Kidney capillary endothelial cell (primary cell): ENCODE measurements around the gene NEK10.
"Not testable (repeated sequence)": the region's sequence is repeated elsewhere in the genome, so short reads cannot be mapped to it uniquely, and the experiment has no call there.

Experiments
- DNase-seq: peaks from one replicate; pipeline ENCODE4 v3.0.0-alpha.2; 2018; ENCODE audit warnings: low spot score

The NEK10 gene

GRCh38 chr3:27354161-27354560, 15.0 kb downstream of the NEK10 start:
- no peak for DNase-seq

DNA sequence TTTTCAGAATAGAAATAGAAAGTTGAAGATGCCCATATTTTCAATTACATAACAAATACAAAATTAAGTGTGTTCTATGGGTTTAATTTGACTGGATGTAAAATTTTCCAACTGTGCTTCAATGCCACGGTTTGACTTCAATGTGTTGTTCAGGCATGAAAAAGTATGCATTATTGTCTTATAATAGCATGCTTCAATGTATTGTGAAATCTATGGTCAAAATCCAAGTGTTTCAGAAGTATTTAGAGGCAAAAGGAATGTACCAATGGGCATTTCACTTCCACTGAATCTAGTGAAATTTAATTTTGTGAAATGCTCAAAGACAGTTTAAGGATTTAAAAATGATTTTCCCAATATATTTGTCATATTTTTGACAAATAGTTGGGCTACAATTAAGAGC, 16.0 kb downstream of the NEK10 start:
- no peak for DNase-seq

DNA sequence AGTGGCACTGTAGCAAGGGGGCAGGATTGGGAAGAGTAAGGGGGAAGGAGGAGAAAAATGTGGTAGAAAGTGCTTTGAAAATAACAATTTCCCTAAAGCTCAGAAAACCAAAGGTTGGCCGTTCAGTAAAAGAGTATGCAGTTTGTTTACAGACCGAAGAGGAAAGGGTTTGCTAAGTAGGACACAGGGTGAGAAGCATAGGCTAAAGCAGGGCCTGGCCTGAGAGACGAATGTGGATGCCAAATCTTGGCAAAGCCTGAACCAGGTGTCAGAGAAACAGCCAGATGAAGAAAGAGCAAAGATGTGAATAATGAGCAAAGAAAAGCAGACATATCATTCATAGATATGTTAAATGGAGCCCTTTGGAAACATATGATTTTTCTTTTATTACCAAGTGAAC, 17.1 kb downstream of the NEK10 start:
- DNase-seq, result no peak

DNA sequence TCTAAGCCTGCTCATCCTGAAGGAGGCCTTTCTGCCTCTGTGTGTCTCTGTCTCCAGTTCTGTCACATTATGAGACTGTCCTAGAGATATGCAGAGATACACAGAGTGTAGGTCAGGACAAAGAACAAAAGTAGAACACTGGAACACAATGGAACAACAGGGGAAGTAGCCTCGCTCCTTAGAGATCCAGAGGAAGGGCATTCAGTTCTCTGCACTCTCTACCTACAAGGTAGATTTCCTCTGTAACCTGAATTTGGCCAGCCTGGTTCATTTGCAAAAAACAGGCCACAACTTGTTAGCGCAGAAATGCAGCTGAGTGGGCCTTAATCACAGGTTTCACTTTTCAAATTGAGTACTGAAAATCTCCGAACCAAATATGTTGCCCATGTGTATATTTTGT, 19.4 kb downstream of the NEK10 start:
- DNase-seq, result no peak

DNA sequence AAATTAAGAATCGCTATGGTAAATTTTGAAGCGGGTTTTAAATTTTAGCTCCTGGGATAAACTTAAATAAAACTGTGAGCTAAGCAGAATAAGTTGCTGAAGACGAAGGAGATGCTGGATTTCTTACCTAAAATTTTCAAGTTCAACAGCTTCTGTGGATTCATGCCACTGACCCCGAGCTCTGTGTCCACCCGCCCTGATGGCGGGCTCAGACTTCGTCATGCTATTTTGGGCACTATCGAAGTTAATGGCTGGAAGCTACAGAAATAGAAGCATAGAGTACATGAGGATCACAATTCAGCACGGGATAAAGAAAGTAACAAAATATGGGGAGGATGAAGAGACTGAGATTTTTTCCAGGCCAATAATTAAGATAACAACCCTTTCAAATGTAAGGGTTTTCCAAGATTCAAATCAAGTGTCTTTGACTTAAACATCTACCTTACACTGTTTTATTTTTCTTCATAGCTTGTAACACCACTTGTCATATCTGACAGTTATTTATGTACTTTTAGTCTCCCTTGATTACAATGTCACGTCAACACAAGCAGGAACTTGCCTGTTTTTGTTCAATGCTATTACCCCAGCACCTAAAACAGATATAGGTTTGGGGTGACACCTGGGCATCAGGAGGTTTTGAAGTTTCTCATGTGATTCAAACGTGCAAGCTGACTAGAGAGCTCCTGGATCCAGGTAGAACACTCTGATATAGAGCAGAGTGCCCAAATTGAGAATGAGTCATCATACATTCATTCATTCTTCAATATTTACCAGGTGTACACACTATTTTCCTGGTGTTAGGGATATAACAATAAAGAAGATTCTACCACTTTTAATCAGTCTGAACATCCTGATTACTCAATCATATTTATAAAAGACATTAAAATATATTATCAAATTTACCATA, 23.0 kb downstream of the NEK10 start:
- no peak for DNase-seq

DNA sequence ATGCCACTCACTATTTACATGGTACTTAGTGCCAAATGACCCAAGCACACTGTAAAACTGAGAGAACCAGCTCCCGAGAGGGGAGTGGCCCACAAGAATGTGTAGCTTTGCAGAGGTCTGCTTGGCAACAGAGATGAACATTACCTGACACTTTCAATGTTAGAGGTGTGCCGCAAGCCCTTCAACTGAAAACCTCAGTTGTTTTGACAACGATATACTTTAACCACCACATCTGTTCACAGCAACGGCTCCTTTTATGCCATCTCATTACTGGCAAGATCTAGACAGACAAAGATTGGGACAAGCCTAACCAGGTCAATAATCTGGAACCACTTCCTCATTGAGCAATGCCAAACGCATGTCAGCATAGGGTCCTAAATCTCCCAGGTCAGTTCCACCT, 23.7 kb downstream of the NEK10 start:
- DNase-seq, result no peak

GRCh38 chr3:27345045-27345444, 24.1 kb downstream of the NEK10 start:
- no peak for DNase-seq

GRCh38 chr3:27344192-27344591, 25.0 kb downstream of the NEK10 start:
- no peak for DNase-seq

DNA sequence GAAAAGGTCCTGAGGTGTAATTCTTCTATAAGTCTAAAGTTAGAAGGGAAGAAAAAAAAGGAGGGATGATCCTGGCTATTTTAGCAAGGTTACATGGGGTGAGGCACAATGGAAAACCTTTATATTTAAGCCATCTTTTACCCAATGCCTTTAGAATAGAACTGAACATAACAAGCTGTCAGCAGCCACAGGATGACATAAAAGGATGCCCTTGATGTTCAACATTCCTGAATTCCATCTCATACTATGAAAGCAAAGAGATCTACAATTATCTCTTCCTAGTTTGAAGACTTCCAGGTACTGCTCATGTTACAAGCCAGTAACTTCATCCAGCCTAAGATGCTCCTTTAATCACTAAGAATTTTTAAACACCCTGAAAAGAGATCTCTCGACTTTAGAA, 26.9 kb downstream of the NEK10 start:
- DNase-seq, result no peak

DNA sequence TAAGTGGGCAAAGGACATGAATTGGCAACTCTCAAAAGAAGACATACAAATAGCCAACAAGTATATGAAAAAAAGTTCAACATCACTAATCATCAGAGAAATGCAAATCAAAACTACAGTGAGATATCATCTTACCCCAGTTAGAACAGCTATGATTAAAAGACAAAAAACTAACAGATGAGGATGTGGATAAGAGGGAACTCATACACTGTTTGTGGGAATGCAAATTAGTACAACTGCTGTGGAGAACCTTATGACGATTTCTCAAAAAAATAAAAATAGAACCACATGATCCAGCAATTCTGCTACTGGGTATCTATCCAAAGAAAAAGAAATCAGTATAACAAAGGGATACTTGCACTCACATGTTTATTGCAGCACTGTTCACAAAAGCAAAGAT, 28.6 kb downstream of the NEK10 start:
- DNase-seq, result no peak

DNA sequence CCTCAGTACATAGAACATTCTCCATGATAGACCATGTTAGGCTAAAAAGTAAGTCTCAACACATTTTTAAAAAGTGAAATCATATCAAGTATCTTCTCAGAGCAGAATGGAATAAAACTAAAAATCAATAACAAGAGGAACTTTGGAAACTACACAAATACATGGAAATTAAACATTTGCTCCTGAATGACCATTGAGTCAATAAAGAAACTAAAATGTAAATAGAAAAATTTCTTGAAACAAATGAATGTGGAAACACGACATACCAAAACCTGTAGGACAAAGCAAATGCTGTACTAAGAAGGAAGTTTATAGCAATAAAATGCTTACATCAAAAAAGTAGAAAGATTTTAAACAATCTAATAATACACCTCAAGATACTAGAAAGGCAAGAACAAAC, 33.6 kb downstream of the NEK10 start:
- no peak for DNase-seq

- no peak for DNase-seq
These were observed 35.3 kb downstream of the NEK10 start for GRCh38 chr3:27333843-27334242.

- not testable (repeated sequence) for DNase-seq
These were observed 40.0 kb downstream of the NEK10 start for GRCh38 chr3:27328982-27329762.

DNA sequence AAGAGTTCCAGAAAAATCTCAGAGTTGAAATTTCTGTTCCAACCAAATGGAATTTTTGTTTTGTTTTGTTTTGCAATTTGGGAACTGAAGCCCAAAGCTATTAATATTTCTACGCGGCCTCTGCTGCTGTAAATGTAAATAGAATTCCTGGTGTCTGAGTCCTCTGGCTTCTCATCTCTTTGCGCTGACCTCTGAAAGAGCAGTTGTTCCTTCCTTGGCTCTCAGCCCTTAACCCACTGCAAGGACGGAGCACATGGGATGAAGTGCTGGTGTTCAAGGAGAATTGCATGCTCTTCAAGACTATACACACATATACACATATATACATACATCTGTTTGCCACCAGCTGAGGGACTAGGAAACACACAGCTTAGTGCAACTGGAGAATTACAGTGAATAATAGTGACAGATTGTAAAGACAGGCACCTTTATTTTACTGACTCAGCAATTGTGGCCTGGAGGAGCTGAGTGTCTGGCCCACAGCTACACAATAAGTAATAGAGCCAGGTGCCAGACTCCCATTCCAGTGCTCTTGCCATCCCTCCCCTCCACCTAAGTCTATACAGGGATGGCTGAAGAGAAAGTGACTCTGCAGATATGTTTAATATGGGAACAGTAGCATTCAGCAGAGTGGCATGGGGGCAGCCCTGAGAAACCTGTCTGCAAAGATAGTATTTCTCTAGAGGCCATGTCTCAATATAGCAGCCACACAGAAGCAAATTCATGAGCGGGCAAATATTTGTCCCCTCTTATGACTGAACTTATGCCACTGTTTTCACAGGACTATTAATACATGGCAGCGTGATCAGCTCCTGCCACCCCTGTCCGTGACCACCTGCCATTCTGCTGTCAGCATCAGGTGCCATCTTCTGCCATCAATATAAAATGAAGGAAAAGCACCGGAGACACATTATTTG, 42.3 kb downstream of the NEK10 start:
- no peak for DNase-seq

GRCh38 chr3:27326202-27326601, 43.0 kb downstream of the NEK10 start:
- no peak for DNase-seq

DNA sequence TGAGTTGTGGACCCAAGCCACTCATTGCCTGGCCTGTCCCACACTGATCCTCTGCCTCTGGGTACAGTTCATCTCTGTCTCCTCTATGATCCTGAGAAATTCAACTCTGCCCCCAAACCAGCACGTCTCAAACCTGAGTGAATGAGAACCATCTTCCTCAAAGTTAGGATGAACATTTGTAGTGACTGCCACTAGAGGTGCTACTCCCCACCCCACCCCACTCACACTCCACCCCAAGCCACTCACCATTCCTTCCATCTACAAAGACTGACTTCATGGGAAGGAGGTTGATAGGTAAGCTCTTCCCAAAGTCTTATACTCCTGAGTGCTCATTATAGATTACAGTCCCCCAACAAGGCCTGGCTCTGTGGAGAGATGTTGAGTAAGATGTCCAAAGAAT, 43.8 kb downstream of the NEK10 start:
- no peak for DNase-seq

DNA sequence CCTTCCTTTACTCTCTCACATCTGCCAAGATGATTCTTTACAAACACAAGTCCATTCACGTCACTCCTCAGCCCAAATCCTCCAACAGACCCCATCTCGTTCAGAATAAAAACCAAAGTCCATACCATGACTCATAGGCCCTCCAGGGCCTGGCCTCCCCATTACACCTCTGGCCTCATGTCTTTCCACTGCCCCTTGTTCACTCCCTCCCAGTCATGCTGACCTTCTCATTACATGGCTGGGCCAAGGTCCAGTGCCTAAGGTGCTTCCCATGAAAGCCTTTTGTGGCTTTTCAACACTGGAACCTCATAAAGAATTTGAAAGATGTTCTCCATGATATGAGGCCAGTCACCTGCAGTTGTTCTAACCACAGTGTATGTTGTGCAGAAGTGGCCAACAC, 44.5 kb downstream of the NEK10 start:
- DNase-seq, result no peak

GRCh38 chr3:27323087-27323570, 46.1 kb downstream of the NEK10 start:
- DNase-seq, result no peak

- DNase-seq, result no peak
These were observed 46.5 kb downstream of the NEK10 start for GRCh38 chr3:27322634-27323033.

DNA sequence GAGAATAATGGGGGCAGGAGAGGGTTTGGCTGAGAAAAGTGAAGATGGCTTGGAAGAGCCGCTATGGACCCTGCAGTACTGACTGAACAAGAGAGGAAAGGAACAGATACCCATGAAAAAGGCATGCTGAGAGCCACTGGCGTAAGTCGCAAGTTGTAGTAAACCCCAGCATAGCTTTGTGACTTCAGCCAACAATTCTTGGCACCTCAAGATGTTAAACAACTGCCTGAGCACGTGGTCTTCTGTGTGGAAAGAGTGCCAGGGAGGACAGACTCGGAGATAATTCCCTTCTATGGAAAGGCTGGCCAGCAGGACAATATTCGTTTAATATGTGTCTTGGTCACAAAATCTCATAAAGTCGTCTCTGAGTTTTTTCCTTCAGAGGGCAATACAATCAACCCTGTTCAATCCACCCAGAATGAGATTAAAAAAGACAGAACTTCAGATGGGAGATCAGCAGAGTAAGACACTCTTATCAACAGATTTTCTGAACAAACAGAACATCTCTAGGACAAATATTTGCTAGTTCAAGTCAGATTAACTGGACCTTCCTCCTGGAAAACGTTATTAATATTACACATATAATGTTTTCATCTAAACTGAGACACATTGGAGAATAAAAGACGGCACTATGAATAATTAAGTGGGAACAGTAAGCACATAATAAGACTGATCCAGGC, 49.2 kb downstream of the NEK10 start:
- DNase-seq, result no peak

GRCh38 chr3:27319304-27319703, 49.9 kb downstream of the NEK10 start:
- no peak for DNase-seq

- no peak for DNase-seq
These were observed 52.1 kb downstream of the NEK10 start for GRCh38 chr3:27317096-27317495.
